Muscle layer of colon (tissue), 2 donors: ENCODE data around the gene SLC5A2.

ENCODE experiments used
- H3K27ac ChIP-seq: one replicate; pipeline ENCODE4 v1.7.0; 2013; ENCODE audit warnings: low read depth, mild to moderate bottlenecking, low read length, moderate library complexity
- H3K27me3 ChIP-seq, 2 donors: one replicate each; pipeline ENCODE4 v1.7.0; 2013; ENCODE audit warnings: low read length in 2 of 2, mild to moderate bottlenecking in 2 of 2; ENCODE audit not compliant: insufficient read depth in 2 of 2, control insufficient read depth in 1 of 2
- H3K36me3 ChIP-seq: one replicate; pipeline ENCODE4 v1.7.0; 2013; ENCODE audit warnings: mild to moderate bottlenecking, low read length; ENCODE audit not compliant: insufficient read depth
- H3K4me1 ChIP-seq: one replicate; pipeline ENCODE4 v1.7.0; 2013; ENCODE audit warnings: mild to moderate bottlenecking, low read length; ENCODE audit not compliant: insufficient read depth
- H3K4me3 ChIP-seq, 2 donors: one replicate each; pipeline ENCODE4 v1.7.0; 2013; ENCODE audit warnings: low read length in 2 of 2, low read depth in 1 of 2, mild to moderate bottlenecking in 1 of 2, moderate library complexity in 1 of 2
- H3K9ac ChIP-seq: one replicate; pipeline ENCODE4 v1.7.0; 2013; ENCODE audit warnings: low read length
- H3K9me3 ChIP-seq: one replicate; pipeline ENCODE4 v1.7.0; 2013; ENCODE audit warnings: mild to moderate bottlenecking, low read length
- donor health status: abdominal sarcoma.
- donor health status: Adenocarcinoma of cecum.

The SLC5A2 gene

DNA sequence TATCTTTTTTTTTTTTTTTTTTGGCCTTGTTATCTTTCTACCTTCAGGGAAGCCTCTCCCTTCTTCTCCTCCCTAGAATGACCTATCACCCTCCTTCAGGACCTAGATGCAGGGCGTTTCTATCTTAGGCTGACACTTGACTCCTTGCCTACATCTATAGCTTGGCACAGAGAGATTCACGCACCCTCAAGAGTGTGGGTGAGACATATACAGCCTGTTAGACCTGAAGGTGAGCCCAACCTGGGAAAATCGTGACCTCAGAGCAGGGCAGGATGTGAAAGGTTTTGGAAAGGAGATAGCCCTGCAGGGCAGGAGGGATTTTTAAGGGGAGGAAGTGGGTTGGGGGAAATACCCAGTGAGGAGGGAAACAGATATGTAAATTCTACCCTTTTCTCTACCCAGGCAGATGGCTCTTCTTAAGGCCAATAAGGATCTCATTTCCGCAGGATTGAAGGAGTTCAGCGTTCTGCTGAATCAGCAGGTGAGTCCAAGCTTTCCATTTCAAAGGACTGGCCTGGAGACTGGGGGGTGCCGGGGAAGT is 44.9 kb downstream of the SLC5A2 start, which contains the start of gene AHSP:
Gene AHSP, plus strand, starts transcription at position 167 of the 541 bp plus-strand sequence. Its CDS starts 240 bp downstream, at position 407.
- H3K9ac ChIP-seq: no peak within 1 kb of the TSS
- H3K27ac ChIP-seq: no peak within 1 kb of the TSS
- no peaks in the 10 kb centered on the region for H3K9me3 ChIP-seq
- peaks cover 3 to 7% of the 10 kb centered on the region in 2 donors for H3K27me3 ChIP-seq
- peaks cover 6% of the 10 kb centered on the region for H3K4me1 ChIP-seq
- peak within 1 kb of the TSS in 1 of 2 donors; percentile 52 for H3K4me3 ChIP-seq
- no peaks in the 10 kb centered on the region for H3K36me3 ChIP-seq

DNA sequence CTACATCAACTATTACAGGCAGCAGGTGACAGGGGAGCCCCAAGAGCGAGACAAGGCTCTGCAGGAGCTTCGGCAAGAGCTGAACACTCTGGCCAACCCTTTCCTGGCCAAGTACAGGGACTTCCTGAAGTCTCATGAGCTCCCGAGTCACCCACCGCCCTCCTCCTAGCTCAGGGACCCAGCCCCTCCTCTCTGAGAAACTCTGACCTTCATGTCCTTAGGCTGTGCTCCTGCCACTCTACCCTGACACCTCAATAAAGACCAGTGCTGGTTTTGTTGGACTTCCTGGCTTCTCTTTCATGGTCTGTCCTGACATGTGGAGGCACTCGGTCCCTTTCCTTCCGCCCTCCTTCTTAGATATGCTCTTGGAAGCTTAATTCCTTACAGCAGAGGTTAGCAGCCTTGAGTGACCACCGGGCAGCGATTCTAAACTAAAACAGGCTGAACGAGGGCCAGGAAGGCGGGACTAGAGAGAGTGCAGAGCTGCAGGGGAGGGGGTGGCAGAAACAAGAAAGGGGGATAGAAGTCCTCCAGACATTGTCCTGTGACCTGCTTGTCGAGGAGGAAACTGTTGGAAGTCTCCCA is 45.7 kb downstream of the SLC5A2 start:
- H3K36me3 ChIP-seq: no peaks in the 10 kb centered on the region
- H3K27me3 ChIP-seq: peaks cover 3 to 7% of the 10 kb centered on the region in 2 donors
- H3K9me3 ChIP-seq: no peaks in the 10 kb centered on the region
- no peak overlapping the region for H3K9ac ChIP-seq
- H3K27ac ChIP-seq: no peak overlapping the region
- H3K4me1 ChIP-seq: peaks cover 6% of the 10 kb centered on the region
- peak overlapping the region; percentile 31 to 52 for H3K4me3 ChIP-seq

DNA sequence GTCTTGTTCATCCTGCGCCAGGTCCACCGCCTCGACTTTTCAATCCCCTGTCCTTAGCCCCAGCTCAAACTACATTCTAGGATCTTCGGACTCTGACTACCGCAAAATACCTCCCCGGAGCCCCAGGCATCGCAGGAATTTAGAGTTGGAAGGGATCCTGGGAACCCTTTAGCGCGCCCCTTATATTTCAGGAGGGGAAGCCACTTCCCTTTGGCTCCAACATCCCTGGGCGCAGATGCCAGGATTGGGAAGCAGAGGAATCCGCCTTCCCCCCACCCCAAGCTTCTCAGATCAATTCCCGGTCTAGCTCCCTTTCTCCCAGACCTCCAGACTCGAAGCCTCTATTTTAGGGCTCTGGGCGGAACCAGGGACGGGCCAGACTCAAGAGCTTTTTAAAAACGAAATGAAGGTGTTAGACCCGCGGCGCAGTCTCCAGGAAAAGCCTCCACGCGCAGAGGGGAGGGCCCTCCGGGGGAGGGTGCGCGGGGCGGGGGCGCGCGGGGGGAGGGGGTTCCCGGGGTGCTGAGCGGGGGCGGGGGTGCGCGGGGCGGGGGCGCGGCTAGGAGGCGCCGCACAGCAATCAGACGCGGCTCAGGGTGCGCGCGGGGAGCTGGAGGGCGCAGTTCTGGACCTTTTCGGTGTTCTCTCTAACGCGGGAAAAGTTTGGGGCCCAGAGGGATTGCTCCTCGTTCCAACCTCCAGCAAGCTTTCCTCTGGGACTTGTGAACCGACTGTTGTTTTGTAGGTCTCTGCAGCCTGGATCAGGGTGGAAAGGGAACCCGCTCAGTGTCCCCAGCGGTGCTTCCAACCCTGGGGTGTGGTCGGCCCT is 46.4 kb downstream of the SLC5A2 start:
- H3K4me3 ChIP-seq: peak overlapping the region; percentile 31 to 52
- no peak overlapping the region for H3K9ac ChIP-seq
- H3K4me1 ChIP-seq: peaks cover 6% of the 10 kb centered on the region
- peaks cover 3 to 7% of the 10 kb centered on the region in 2 donors for H3K27me3 ChIP-seq
- H3K36me3 ChIP-seq: no peaks in the 10 kb centered on the region
- H3K9me3 ChIP-seq: no peaks in the 10 kb centered on the region
- H3K27ac ChIP-seq: no peak overlapping the region

DNA sequence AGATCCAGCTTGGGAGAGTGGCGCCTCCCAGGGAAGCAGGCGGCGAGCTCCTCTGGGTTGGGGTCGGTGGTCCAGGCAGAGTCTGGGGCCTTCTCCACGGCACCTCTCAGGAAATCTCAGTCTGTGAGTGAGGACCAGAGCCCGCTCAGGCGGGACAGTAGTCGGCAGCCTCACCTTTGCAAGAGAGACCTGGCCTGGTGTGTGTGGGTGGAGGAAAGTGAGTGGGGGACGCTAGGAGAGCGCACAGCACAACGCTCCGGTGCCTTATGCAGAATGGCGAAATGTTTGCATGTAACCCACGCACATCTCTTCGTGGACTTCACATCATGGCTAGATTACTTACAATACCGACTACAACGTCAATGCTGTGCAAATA is 47.0 kb downstream of the SLC5A2 start:
- no peak overlapping the region for H3K9ac ChIP-seq
- H3K36me3 ChIP-seq: no peaks in the 10 kb centered on the region
- H3K27ac ChIP-seq: no peak overlapping the region
- peak overlapping the region; percentile 31 to 44 for H3K4me3 ChIP-seq
- H3K4me1 ChIP-seq: peaks cover 6% of the 10 kb centered on the region
- H3K27me3 ChIP-seq: peaks cover 3 to 7% of the 10 kb centered on the region in 2 donors
- no peaks in the 10 kb centered on the region for H3K9me3 ChIP-seq

DNA sequence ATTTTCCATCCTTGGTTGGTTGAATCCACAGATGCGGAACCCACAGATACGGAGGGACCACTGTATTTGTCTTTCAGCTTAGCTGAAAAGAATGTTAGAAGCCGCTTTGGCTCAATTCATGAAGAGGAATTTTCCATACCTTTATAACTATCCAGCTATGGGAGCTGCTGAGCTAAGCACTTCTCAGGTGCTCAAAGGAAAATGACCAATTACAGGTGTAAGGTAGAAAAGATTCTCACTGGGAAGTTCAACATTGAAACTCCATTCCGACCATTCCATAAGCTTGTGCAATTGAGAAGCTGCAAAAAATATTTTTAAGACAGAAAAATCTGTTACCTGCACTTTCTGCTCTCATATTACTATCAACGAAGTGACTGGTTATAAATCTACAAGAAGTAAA is 47.5 kb downstream of the SLC5A2 start:
- Histone ChIP-seq H3K36me3 (no peaks in the 10 kb centered on the region), H3K9me3 (no peaks in the 10 kb centered on the region), H3K27me3 (peaks cover 3 to 7% of the 10 kb centered on the region in 2 donors), H3K4me1 (peaks cover 6% of the 10 kb centered on the region), H3K9ac (no peak overlapping the region), H3K27ac (no peak overlapping the region), H3K4me3 (no peak overlapping the region)

DNA sequence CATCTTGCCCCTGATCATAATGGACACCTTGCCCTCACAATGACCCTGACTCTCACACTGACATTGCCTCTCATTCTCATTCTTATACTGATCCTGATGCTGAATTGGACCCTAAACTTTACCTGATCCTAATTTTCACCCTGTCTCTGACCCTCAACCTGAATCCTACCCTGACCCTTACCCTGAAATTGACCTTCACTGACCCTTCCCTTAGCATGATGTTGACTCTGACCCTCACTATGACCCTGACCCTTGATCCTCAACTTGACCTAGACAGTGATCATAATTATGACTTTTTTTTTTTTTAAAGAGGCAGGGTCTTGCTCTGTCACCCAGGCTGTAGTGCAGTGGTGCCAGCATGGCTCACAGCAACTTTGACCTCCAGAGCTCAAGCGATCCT is 48.2 kb downstream of the SLC5A2 start:
- peaks cover 3 to 7% of the 10 kb centered on the region in 2 donors for H3K27me3 ChIP-seq
- no peaks in the 10 kb centered on the region for H3K36me3 ChIP-seq
- no peak overlapping the region for H3K9ac ChIP-seq
- no peaks in the 10 kb centered on the region for H3K9me3 ChIP-seq
- peaks cover 6% of the 10 kb centered on the region for H3K4me1 ChIP-seq
- H3K4me3 ChIP-seq: no peak overlapping the region
- H3K27ac ChIP-seq: no peak overlapping the region

DNA sequence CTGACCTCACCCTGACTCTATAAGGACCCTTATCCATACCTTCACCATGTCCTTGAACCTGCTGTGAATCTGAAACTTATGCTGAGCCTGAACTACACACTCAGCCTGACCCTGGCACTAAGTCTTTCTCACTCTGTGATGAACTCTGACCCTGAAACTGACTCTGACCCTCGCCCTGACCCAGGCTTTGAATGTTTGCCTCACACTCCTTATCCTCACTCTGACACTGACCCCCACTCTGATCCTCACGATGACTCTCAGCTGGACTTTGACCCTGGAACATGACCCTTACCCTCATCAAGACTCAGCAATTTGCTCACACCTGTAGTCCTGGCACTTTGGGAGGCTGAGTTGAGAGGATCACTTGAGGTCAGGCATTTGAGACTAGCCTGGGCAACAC is 49.2 kb downstream of the SLC5A2 start:
- H3K27ac ChIP-seq: no peak overlapping the region
- no peak overlapping the region for H3K4me3 ChIP-seq
- H3K9me3 ChIP-seq: no peaks in the 10 kb centered on the region
- peaks cover 3 to 12% of the 10 kb centered on the region in 2 donors for H3K27me3 ChIP-seq
- H3K4me1 ChIP-seq: peaks cover 6% of the 10 kb centered on the region
- no peak overlapping the region for H3K9ac ChIP-seq
- no peaks in the 10 kb centered on the region for H3K36me3 ChIP-seq

DNA sequence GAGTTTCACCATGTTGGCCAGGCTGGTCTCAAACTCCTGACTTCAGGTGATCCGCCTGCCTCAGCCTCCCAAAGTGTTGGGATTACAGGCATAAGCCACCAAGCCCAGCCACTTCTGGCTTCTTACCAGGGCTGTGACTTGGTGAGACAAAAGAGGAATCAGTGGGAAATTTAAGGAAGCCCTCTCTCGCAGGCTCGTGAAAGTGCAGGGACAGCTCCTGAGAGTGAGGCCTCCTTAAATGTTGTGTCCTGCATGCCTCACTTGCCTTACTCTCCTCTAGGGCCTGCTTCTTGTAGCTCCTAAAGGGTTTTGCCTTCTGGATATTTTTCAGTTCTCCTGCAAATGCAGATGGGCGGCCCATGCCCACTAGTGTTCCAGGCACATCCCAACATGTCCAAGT is 50.0 kb downstream of the SLC5A2 start:
- Histone ChIP-seq H3K27me3 (peaks cover 3 to 18% of the 10 kb centered on the region in 2 donors), H3K4me1 (peaks cover 6% of the 10 kb centered on the region), H3K27ac (no peak overlapping the region), H3K4me3 (no peak overlapping the region), H3K36me3 (no peaks in the 10 kb centered on the region), H3K9me3 (no peaks in the 10 kb centered on the region), H3K9ac (no peak overlapping the region)

DNA sequence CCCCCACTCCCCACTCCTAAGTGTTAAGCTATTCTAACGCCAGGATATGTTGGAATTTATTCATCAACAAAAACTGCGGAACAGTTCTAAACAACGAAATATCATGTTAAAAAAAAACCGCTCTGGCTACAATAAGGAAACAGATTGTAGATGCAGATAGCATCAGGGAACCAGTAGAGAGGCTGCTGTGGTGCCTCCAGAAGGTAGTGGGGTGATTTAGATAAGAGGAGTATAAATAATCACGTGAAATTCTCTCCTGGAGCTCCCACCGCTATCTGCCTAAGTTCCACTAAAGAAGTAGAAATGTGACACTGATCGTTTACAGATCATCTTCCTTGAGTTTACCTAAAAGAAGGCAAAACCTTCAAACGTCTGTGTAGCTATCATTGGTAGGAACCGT is 52.8 kb downstream of the SLC5A2 start:
- H3K4me1 ChIP-seq: no peaks in the 10 kb centered on the region
- H3K27me3 ChIP-seq: peaks cover 0 to 24% of the 10 kb centered on the region in 2 donors

DNA sequence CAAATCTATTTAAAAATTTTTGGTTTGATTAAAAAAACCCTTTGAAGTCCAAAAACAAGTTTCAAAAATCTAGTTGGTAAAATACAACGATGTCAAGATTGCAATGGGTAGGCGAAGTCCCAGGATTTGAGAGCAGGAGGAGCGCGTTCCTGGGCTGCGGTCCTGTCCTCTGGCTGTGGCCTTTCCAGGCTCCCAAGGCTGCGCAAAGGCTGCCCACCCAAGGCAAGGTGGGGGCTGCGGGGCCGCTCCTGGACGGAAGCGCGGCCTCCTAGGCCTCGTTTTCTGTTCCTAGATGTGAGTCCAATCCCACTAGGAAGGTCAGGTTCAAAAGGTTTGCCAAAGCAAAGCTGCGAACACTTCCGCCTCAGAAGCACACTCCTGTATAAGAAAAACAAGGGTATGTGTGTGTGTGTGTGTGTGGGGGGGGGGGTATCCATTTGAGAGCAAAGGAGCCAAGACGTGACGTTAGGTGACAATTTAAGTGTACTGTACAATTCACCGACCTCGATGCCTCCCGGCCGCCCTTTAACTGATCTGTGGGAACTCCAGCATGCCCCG is 54.0 kb downstream of the SLC5A2 start:
- peaks cover 0 to 19% of the 10 kb centered on the region in 2 donors for H3K27me3 ChIP-seq
- H3K9ac ChIP-seq: no peak overlapping the region
- H3K27ac ChIP-seq: no peak overlapping the region
- H3K36me3 ChIP-seq: no peaks in the 10 kb centered on the region
- H3K4me1 ChIP-seq: no peaks in the 10 kb centered on the region
- H3K9me3 ChIP-seq: no peaks in the 10 kb centered on the region
- H3K4me3 ChIP-seq: no peak overlapping the region

More for the DNA sequence above, 52.8 kb downstream of the SLC5A2 start:
- Histone ChIP-seq H3K9ac (no peak overlapping the region), H3K4me3 (no peak overlapping the region), H3K36me3 (no peaks in the 10 kb centered on the region), H3K27ac (no peak overlapping the region), H3K9me3 (no peaks in the 10 kb centered on the region)
